ENCODE data around the gene ADK.

The ADK gene

DNA sequence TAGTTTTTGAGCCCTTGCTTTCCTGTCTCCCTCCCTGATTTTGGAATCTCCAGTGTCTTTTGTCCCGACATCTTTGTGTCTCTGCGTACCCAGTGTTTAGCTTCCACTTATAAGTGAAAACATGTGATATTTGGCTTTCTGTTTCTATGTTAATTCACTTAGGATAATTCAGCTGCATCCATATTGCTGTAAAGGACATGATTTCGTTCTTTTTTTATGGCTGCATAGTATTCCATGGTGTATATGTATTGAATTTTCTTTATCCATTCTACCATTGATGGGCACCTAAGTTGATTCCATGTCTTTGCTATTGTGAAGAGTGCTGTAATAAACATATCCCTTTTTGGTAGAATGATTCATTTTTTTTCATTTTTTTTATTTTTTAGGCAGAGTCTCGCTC lies 48.3 kb downstream of the ADK start:
- Histone ChIP-seq H3K27ac (no peak overlapping the region), H3K9me3 (no peaks in the 10 kb centered on the region), H3K36me3 (no peaks in the 10 kb centered on the region), H3K4me1 (peaks cover 0 to 11% (median 2%) of the 10 kb centered on the region in 4 donors), H3K4me3 (no peak overlapping the region), H3K27me3 (no peaks in the 10 kb centered on the region)
- DNase-seq, result no peak
- intact Hi-C loops (cut with DNase I; ENCODE audit: low total_unique reads), result no loop called here
- TF ChIP-seq, protein P1, sequence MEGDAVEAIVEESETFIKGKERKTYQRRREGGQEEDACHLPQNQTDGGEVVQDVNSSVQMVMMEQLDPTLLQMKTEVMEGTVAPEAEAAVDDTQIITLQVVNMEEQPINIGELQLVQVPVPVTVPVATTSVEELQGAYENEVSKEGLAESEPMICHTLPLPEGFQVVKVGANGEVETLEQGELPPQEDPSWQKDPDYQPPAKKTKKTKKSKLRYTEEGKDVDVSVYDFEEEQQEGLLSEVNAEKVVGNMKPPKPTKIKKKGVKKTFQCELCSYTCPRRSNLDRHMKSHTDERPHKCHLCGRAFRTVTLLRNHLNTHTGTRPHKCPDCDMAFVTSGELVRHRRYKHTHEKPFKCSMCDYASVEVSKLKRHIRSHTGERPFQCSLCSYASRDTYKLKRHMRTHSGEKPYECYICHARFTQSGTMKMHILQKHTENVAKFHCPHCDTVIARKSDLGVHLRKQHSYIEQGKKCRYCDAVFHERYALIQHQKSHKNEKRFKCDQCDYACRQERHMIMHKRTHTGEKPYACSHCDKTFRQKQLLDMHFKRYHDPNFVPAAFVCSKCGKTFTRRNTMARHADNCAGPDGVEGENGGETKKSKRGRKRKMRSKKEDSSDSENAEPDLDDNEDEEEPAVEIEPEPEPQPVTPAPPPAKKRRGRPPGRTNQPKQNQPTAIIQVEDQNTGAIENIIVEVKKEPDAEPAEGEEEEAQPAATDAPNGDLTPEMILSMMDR (IDR thresholded peaks at IDR 0.05), result no peak

DNA sequence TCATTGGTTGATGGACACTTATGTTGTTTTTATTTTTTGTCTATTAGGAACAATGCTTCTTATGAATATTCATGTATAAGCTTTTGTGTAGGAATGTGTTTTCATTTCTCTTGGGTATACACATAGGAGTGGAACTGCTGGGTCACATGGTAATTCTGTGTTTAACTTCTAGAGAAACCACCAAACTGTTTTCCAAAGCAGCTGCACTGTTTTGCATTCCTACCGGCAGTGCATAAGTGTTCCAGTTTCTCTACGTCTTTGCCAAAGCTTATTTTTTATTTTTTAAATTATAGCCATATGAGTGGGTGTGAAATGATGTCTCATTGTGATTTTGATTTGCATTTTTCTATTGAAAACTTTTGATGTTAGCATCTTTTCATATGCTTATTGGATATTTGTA lies 51.3 kb downstream of the ADK start:
- H3K27me3 ChIP-seq, result no peaks in the 10 kb centered on the region
- H3K27ac ChIP-seq, result no peak overlapping the region
- DNase-seq, result no peak
- H3K4me1 ChIP-seq, result no peaks in the 10 kb centered on the region
- intact Hi-C loops (cut with DNase I; ENCODE audit: low total_unique reads), result no loop called here
- no peaks in the 10 kb centered on the region for H3K9me3 ChIP-seq
- peaks cover 0 to 3% (median 0%) of the 10 kb centered on the region in 3 donors for H3K36me3 ChIP-seq
- TF ChIP-seq, protein P1 (IDR thresholded peaks at IDR 0.05), result no peak
- no peak overlapping the region for H3K4me3 ChIP-seq

DNA sequence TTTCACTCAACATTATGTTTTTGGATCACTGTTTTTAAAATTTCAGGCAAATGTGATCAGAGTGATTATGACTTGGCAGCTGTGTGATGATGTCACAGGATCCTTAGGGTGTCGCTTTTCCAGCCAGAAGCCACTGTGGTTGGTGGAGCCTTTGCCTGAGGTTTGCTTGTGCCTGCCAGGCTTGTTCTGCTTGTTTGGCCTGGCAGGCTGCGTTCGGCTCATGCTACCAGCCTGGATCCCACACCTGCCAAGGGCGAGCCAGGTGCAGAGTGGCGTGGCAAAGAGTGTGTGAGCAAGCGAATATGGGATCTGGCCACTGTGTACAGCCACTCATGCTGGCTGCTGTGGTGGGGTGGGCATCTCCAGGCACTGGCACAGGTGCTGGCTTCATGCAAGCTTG lies 55.7 kb downstream of the ADK start:
- DNase-seq, result no peak
- peaks cover 0 to 4% (median 0%) of the 10 kb centered on the region in 4 donors for H3K4me1 ChIP-seq
- H3K9me3 ChIP-seq, result no peaks in the 10 kb centered on the region
- peaks cover 0 to 3% (median 0%) of the 10 kb centered on the region in 3 donors for H3K36me3 ChIP-seq
- intact Hi-C loops (cut with DNase I; ENCODE audit: low total_unique reads), result no loop called here
- no peaks in the 10 kb centered on the region for H3K27me3 ChIP-seq
- TF ChIP-seq, protein P1 (IDR thresholded peaks at IDR 0.05), result no peak
- no peak overlapping the region for H3K4me3 ChIP-seq
- no peak overlapping the region for H3K27ac ChIP-seq

DNA sequence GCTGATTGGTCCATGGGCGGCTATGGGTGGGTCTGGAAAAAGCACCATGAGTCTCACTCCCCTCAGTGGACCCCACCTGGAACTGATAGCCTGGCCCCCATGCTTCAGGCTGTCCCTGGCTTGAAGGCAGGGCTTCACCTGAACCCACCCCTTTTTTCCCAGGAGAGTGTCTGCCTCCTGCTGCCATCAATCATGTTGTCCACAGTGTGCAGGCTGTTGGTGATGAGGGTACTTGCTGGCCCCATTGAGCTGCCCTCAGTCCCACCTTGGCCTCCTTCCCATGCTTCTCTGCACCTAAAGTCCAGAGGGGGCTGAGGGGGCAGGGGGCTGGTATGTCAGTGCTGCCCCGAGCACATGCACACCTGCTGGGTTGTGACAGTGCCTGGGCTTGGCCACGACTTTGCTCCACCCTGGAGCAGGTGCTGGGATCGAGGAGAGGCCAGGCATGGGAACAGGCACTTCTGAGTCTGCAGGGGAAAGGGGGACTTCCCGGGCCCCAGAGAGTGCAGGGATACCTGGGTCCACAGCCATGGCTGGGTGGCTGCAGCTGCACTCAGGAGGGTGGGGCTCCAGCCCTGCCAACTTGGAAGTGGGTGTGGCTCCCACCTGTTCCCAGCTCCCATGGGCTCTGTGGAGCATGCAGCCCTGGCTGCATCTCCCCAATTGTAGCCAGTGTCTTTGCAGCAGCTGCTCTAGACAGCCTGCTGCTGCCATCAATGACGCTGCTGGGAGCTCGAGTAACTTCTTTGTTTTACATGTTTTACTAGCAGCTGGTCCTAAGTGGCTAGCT lies 56.9 kb downstream of the ADK start:
- intact Hi-C loops (cut with DNase I; ENCODE audit: low total_unique reads), result no loop called here
- no peaks in the 10 kb centered on the region for H3K9me3 ChIP-seq
- no peak overlapping the region for H3K4me3 ChIP-seq
- H3K27me3 ChIP-seq, result no peaks in the 10 kb centered on the region
- TF ChIP-seq, protein P1 (IDR thresholded peaks at IDR 0.05), result no peak
- H3K4me1 ChIP-seq, result peaks cover 0 to 4% (median 0%) of the 10 kb centered on the region in 4 donors
- peaks cover 0 to 3% (median 0%) of the 10 kb centered on the region in 3 donors for H3K36me3 ChIP-seq
- DNase-seq, result no peak
- H3K27ac ChIP-seq, result no peak overlapping the region

DNA sequence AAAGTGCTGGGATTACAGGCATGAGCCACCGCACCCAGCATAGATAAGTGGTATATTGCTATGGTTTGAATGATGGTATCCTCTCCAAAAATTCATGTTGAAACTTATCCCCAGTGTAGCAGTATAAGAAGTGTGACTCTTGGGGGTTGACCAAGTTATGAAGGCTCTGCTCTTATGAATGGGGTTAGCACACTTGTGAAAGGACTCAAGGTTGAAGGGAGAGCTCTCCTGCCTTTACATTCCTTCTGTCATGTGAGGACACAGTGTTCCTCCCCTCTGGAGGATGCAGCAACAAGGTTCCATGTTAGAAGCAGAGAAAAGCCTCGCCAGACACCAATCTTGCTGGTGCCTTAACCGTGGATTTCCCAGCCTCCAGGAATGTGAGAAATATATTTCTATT lies 58.0 kb downstream of the ADK start:
- TF ChIP-seq, protein P1 (IDR thresholded peaks at IDR 0.05), result no peak
- Histone ChIP-seq H3K4me1 (peaks cover 0 to 4% (median 0%) of the 10 kb centered on the region in 4 donors), H3K36me3 (peaks cover 0 to 3% (median 0%) of the 10 kb centered on the region in 3 donors), H3K27me3 (no peaks in the 10 kb centered on the region), H3K9me3 (no peaks in the 10 kb centered on the region), H3K4me3 (no peak overlapping the region), H3K27ac (no peak overlapping the region)
- no peak for DNase-seq
- intact Hi-C loops (cut with DNase I; ENCODE audit: low total_unique reads), result no loop called here
